ENCODE measurements around the gene NXPE4. TPM values are rescaled to one million over a fixed set of nuclear protein-coding genes. Genes with fewer than 3 reads are reported as not detected.
"Not testable (repeated sequence)": the region's sequence is repeated elsewhere in the genome, so short reads cannot be mapped to it uniquely, and the experiment has no call there.

NXPE4 gene
- total RNA-seq, 1 experiment from 2014 or later = not detected

DNA sequence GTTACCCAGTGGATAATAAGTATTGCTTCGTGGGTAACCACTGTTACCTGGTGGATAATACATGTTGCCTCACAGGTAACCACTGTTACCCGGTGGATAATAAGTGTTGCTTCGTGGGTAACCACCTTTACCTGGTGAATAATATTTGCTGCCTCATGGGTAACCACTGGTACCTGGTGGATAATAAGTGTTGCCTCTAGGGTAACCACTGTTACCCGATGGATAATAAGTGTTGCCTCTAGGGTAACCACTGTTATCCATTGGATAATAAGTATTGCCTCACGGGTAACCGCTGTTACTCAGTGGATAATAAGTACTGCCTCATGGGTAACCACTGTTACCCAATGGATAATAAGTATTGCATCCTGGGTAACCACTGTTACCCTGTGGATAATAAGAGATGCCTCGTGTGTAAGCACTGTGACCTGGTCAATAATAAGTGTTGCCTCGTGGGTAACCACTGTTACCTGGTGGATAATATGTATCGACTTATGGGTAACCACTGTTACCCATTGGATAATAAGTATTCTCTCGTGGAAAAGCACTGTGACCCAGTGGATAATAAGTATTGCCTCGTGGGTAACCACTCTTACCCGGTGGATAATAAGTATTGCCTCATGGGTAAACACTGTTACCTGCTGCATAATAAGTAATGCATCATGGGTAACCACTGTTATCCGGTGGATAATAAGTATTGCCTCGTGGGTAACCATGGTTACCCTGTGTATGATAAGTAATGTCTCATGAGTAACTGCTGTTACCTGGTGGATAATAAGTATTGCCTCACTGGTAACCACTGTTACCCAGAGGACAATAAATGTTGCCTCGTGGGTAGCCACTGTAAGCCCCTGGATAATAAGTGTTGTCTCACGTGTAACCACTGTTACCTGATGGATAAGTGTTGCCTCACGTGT, 20.1 kb upstream of the NXPE4 start:
- H3K4me3 ChIP-seq = no peak overlapping the region
- no peaks in the 10 kb centered on the region for H3K79me2 ChIP-seq (ENCODE audit: low read depth)
- H3K9me2 ChIP-seq (ENCODE audit: insufficient read depth) = no peaks in the 10 kb centered on the region
- intact Hi-C loops (cut with micrococcal nuclease; ENCODE audit: unreplicated experiment) = no loop called here
- H3K4me2 ChIP-seq = no peak overlapping the region
- H3F3A ChIP-seq (ENCODE audit: insufficient read depth, low read depth) = no peaks in the 10 kb centered on the region
- no peaks in the 10 kb centered on the region for H3K27me3 ChIP-seq (ENCODE audit: insufficient read depth, low read depth)
- ChIA-PET POLR2A (ENCODE audit: unreplicated experiment) (no interaction called here), CTCF (no interaction called here)
- no peaks in the 10 kb centered on the region for H3K36me3 ChIP-seq (ENCODE audit: low read depth)
- DNase-seq = no peak
- no TSS peak for BruUV-seq (replicated peaks)
- H4K20me1 ChIP-seq (ENCODE audit: insufficient read depth) = no peaks in the 10 kb centered on the region
- TF ChIP-seq, protein P1, sequence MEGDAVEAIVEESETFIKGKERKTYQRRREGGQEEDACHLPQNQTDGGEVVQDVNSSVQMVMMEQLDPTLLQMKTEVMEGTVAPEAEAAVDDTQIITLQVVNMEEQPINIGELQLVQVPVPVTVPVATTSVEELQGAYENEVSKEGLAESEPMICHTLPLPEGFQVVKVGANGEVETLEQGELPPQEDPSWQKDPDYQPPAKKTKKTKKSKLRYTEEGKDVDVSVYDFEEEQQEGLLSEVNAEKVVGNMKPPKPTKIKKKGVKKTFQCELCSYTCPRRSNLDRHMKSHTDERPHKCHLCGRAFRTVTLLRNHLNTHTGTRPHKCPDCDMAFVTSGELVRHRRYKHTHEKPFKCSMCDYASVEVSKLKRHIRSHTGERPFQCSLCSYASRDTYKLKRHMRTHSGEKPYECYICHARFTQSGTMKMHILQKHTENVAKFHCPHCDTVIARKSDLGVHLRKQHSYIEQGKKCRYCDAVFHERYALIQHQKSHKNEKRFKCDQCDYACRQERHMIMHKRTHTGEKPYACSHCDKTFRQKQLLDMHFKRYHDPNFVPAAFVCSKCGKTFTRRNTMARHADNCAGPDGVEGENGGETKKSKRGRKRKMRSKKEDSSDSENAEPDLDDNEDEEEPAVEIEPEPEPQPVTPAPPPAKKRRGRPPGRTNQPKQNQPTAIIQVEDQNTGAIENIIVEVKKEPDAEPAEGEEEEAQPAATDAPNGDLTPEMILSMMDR (conservative IDR thresholded peaks at IDR 0.05) = no peak
- TF ChIP-seq EZH2 (IDR thresholded peaks at IDR 0.05; ENCODE audit: low read depth) = no peak
- H3K9me3 ChIP-seq (ENCODE audit: insufficient read depth, low read depth) = no peaks in the 10 kb centered on the region
- H3K27ac ChIP-seq = no peak overlapping the region
- no peaks in the 10 kb centered on the region for H3K4me1 ChIP-seq (replicated peaks; ENCODE audit: insufficient read depth)
- no peak overlapping the region for H2AFZ ChIP-seq

DNA sequence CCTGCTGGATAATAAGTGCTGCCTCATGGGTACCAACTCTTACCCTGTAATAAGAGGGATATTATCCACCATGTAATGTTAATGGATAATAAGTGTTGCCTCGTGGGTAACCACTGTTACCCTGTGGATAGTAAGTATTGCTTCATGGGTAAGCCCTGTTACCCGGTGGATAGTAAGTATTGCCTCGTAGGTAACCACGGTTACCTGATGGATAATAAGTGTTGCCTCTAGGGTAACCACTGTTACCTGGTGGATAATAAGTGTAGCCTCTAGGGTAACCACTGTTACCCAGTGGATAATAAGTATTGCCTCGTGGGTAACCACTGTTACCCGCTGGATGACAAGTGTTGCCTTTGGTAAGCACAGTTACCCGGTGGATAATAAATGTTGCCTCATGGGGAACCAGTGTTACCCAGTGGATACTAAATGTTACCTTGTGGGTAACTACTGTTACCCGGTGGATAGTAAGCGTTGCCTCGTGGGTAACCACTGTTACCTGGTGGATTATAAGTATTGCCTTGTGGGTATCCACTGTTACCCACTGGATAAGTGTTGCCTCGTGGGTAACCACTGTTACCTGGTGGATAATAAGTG, 18.6 kb upstream of the NXPE4 start:
- no peak for DNase-seq
- no peak overlapping the region for H3K27ac ChIP-seq
- H4K20me1 ChIP-seq (ENCODE audit: insufficient read depth) = no peaks in the 10 kb centered on the region
- no peak overlapping the region for H3K4me2 ChIP-seq
- no peak for TF ChIP-seq EZH2 (IDR thresholded peaks at IDR 0.05; ENCODE audit: low read depth)
- TF ChIP-seq, protein P1 (conservative IDR thresholded peaks at IDR 0.05) = no peak
- ChIA-PET POLR2A (ENCODE audit: unreplicated experiment) (no interaction called here), CTCF (no interaction called here)
- H3K9me2 ChIP-seq (ENCODE audit: insufficient read depth) = no peaks in the 10 kb centered on the region
- intact Hi-C loops (cut with micrococcal nuclease; ENCODE audit: unreplicated experiment) = no loop called here
- H3K36me3 ChIP-seq (ENCODE audit: low read depth) = no peaks in the 10 kb centered on the region
- H3K4me1 ChIP-seq (replicated peaks; ENCODE audit: insufficient read depth) = no peaks in the 10 kb centered on the region
- no peaks in the 10 kb centered on the region for H3K9me3 ChIP-seq (ENCODE audit: insufficient read depth, low read depth)
- no peak overlapping the region for H2AFZ ChIP-seq
- no TSS peak for BruUV-seq (replicated peaks)
- no peaks in the 10 kb centered on the region for H3K79me2 ChIP-seq (ENCODE audit: low read depth)
- no peak overlapping the region for H3K4me3 ChIP-seq
- no peaks in the 10 kb centered on the region for H3K27me3 ChIP-seq (ENCODE audit: insufficient read depth, low read depth)
- no peaks in the 10 kb centered on the region for H3F3A ChIP-seq (ENCODE audit: insufficient read depth, low read depth)

DNA sequence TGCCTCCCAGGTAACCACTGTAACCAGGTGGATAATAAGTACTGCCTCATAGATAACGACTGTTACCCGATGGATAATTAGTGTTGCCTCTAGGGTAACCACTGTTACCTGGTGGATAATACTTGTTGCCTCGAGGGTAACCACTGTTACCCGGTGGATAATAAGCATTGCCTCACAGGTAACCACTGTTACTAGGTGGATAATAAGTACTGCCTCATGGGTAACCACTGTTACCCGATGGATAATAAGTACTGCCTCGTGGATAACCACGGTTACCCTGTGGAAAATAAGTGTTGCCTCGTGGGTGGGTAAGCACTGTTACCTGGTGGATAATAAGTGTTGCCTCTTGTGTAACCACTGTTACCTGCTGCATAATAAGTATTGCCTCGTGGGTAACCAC, 17.5 kb upstream of the NXPE4 start:
- intact Hi-C loops (cut with micrococcal nuclease; ENCODE audit: unreplicated experiment); H3F3A ChIP-seq (ENCODE audit: insufficient read depth, low read depth); H3K27me3 ChIP-seq (ENCODE audit: insufficient read depth, low read depth); CTCF ChIA-PET; H3K79me2 ChIP-seq (ENCODE audit: low read depth); H3K9me2 ChIP-seq (ENCODE audit: insufficient read depth); BruUV-seq (replicated peaks); H4K20me1 ChIP-seq (ENCODE audit: insufficient read depth); H3K4me1 ChIP-seq (replicated peaks; ENCODE audit: insufficient read depth); H2AFZ ChIP-seq; DNase-seq; H3K4me3 ChIP-seq; H3K36me3 ChIP-seq (ENCODE audit: low read depth); POLR2A ChIA-PET (ENCODE audit: unreplicated experiment); H3K27ac ChIP-seq; H3K9me3 ChIP-seq (ENCODE audit: insufficient read depth, low read depth); H3K4me2 ChIP-seq: not testable (repeated sequence)
